Measurements from ENCODE around the gene TGFBR3.

- TF ChIP-seq EZH2 (conservative IDR thresholded peaks at IDR 0.05; ENCODE audit: low read depth, low read length) (no peak), CTCF (CRISPR knock-in tag; IDR thresholded peaks at IDR 0.05) (no peak), NR2C2 (CRISPR knock-in tag; IDR thresholded peaks at IDR 0.05; ENCODE audit: borderline replicate concordance) (no peak), ZBTB40 (IDR thresholded peaks at IDR 0.05) (no peak), ZBTB40 (CRISPR knock-in tag; IDR thresholded peaks at IDR 0.05) (no peak), HBP1 (CRISPR knock-in tag; IDR thresholded peaks at IDR 0.05; ENCODE audit: low read depth) (no peak), RNF2 (conservative IDR thresholded peaks at IDR 0.05; ENCODE audit: low read depth) (no peak)
Observed at GRCh38 chr1:91795591-91796389, 90.2 kb downstream of the TGFBR3 start.
